ENCODE results near the gene AFF3. TPM values are rescaled to one million over a fixed set of nuclear protein-coding genes. Genes with fewer than 3 reads are reported as not detected.

The AFF3 gene
- total and polyA plus RNA-seq, 2 of the 4 experiments (the other 2 are of a cell fraction): 12.9 to 14.3 TPM

GRCh38 chr2:99622534-99622933, 519.9 kb downstream of the AFF3 start:
- ATAC-seq (ENCODE audit: low read depth): no peak
- Histone ChIP-seq H4K20me1 (ENCODE audit: insufficient read depth, low read length) (no peaks in the 10 kb centered on the region), H2BK5ac (ENCODE audit: low read depth, low read length, poor library complexity, severe bottlenecking) (no peak overlapping the region), H3K9ac (ENCODE audit: low read depth, low read length) (no peak overlapping the region), H3K27ac (ENCODE audit: insufficient read depth, low read length) (no peak overlapping the region), H3K4me2 (ENCODE audit: low read depth, low read length) (no peak overlapping the region), H3K36me3 (ENCODE audit: control insufficient read depth, insufficient read depth, low read length) (peaks cover 5% of the 10 kb centered on the region; the same call in 1 of the 2 replicates), H3K14ac (replicated peaks; ENCODE audit: low read depth, low read length) (no peak overlapping the region), H2BK120ac (ENCODE audit: low read depth, low read length) (no peak overlapping the region), H2BK20ac (ENCODE audit: low read depth, low read length) (no peak overlapping the region), H3K9me1 (ENCODE audit: insufficient read depth, low read length) (peaks cover 3% of the 10 kb centered on the region; the same call in 1 of the 2 replicates), H4K5ac (ENCODE audit: low read depth, low read length) (no peak overlapping the region), H3K79me1 (ENCODE audit: low read depth in 1 of 2, low read length in 2 of 2) (no peaks in the 10 kb centered on the region), H3K4me3 (ENCODE audit: insufficient read depth, low read depth, low read length) (no peak overlapping the region), H3K18ac (ENCODE audit: low read depth, low read length) (no peak overlapping the region), H4K8ac (ENCODE audit: low read depth in 2 of 2, low read length in 2 of 2) (no peak overlapping the region), H3K4me1 (ENCODE audit: control insufficient read depth, insufficient read depth, low read length) (no peaks in the 10 kb centered on the region), H2AK5ac (ENCODE audit: low read depth, low read length) (no peak overlapping the region), H3K23ac (ENCODE audit: low read depth, low read length) (no peak overlapping the region), H3K56ac (ENCODE audit: extremely low read depth, insufficient read depth, low read length) (no peak overlapping the region), H2AK9ac (replicated peaks; ENCODE audit: low read depth, low read length, poor library complexity) (peak overlapping the region; percentile 65), H2AFZ (replicated peaks; ENCODE audit: low read length, poor library complexity) (no peak overlapping the region), H3K9me3 (ENCODE audit: control insufficient read depth, insufficient read depth, low read length) (no peaks in the 10 kb centered on the region), H2BK15ac (ENCODE audit: low read depth, low read length) (no peak overlapping the region), H4K91ac (ENCODE audit: insufficient read depth, low read depth, low read length) (no peak overlapping the region), H3K4ac (ENCODE audit: low read depth, low read length) (no peak overlapping the region), H3K27me3 (ENCODE audit: control insufficient read depth, insufficient read depth, low read length) (no peaks in the 10 kb centered on the region)
- 73% methylated on average over 4 of the region's 6 CpGs; no CpG with 5 or more reads in 1 of the 2 experiments for WGBS, 2 experiments (ENCODE audit: extremely low coverage in 2 of 2, insufficient read length in 1 of 2)
- no TSS peak for BruUV-seq (replicated peaks)
- ChIA-PET CTCF (no interaction called here), POLR2A (ENCODE audit: unreplicated experiment) (no interaction called here)
- in situ Hi-C loops (cut with MboI; ENCODE audit: low sequenced_read_pairs): no loop called here
- intact Hi-C loops (cut with micrococcal nuclease): no loop called here
- TF ChIP-seq SMC3 (IDR thresholded peaks at IDR 0.05; ENCODE audit: low read depth, low read length): no peak
- TF ChIP-seq FOS (IDR thresholded peaks at IDR 0.05; ENCODE audit: low read depth, low read length): no peak
- no peak for TF ChIP-seq CTCF (conservative IDR thresholded peaks at IDR 0.05; ENCODE audit: low read depth, low read length)
- no peak for TF ChIP-seq CEBPB (IDR thresholded peaks at IDR 0.05; ENCODE audit: low read depth, low read length)
- no peak for TF ChIP-seq MAFK (IDR thresholded peaks at IDR 0.05; ENCODE audit: low read depth, low read length)
- no peak for TF ChIP-seq NFE2L2 (IDR thresholded peaks at IDR 0.05; ENCODE audit: low read depth, low read length)
- TF ChIP-seq ELK1 (IDR thresholded peaks at IDR 0.05; ENCODE audit: borderline replicate concordance, low read depth, low read length): no peak
- no peak for TF ChIP-seq BHLHE40 (IDR thresholded peaks at IDR 0.05; ENCODE audit: low read depth, low read length)
- no peak for TF ChIP-seq POLR2A (IDR thresholded peaks at IDR 0.05; ENCODE audit: low read depth, low read length)
- no peak for TF ChIP-seq MXI1 (IDR thresholded peaks at IDR 0.05; ENCODE audit: borderline replicate concordance, low read depth, low read length)
- TF ChIP-seq RCOR1 (IDR thresholded peaks at IDR 0.05; ENCODE audit: insufficient replicate concordance, low read length): no peak
- no peak for TF ChIP-seq RAD21 (IDR thresholded peaks at IDR 0.05; ENCODE audit: low read length)
- no peak for TF ChIP-seq MAZ (IDR thresholded peaks at IDR 0.05; ENCODE audit: borderline replicate concordance, low read depth, low read length)
- no peak for TF ChIP-seq RFX5 (IDR thresholded peaks at IDR 0.05; ENCODE audit: low read depth, low read length)
- TF ChIP-seq USF2 (IDR thresholded peaks at IDR 0.05; ENCODE audit: low read depth, low read length): no peak
- dilution Hi-C loops (cut with HindIII; ENCODE audit: low sequenced_read_pairs, unreplicated experiment): no loop called here
- no peak for DNase-seq

Measured in IMR-90 (cell line).